GM12878 (cell line): ENCODE results near the gene CRYAA. TPM values are rescaled to one million over a fixed set of nuclear protein-coding genes. Genes with fewer than 3 reads are reported as not detected.

Experiments used
- ATAC-seq: fragments of 200-7000 bp; cut with Tn5 transposase; 3 replicates; pipeline ENCODE4 v1.9.1; 2020; ENCODE audit warnings: mild to moderate bottlenecking, moderate library complexity
- BruUV-seq: library from RNA; stranded (reverse); fragments of 400-500 nt; replicated peaks from 2 replicates; lab custom pipeline; 2021; lab: Mats Ljungman, UMichigan
- CTCF ChIA-PET: fragments of 300-600 bp; sonication (Branson Sonifier 250); formaldehyde crosslinking; extraction: SDS; loops from one replicate; lab custom pipeline; 2021; ENCODE audit warnings: inconsistent platforms; lab: Yijun Ruan, JAX
- POLR2A ChIA-PET: fragments of 350-600 bp; formaldehyde crosslinking; extraction: SDS; loops from one replicate; lab custom pipeline; 2021; ENCODE audit warnings: inconsistent platforms; lab: Charles Lee
- RAD21 ChIA-PET: fragments of 300-600 bp; sonication (Branson Sonifier 250); formaldehyde crosslinking; loops from one replicate; lab custom pipeline; 2023; ENCODE audit warnings: antibody characterized with exemption; ENCODE audit not compliant: unreplicated experiment; lab: Charles Lee
- SMC1A ChIA-PET: fragments of 300-600 bp; sonication (Branson Sonifier 250); formaldehyde crosslinking; loops from one replicate; lab custom pipeline; 2023; ENCODE audit not compliant: unreplicated experiment, uncharacterized antibody; lab: Charles Lee
- DNase-seq: peaks from one replicate; pipeline ENCODE4 v3.0.0-alpha.2; 2011; ENCODE audit warnings: low read depth, low spot score
- FAIRE-seq: peaks from 3 replicates; lab custom pipeline; 2011; peaks lifted over from hg19 to GRCh38; lab: Jason Lieb, UNC
- H2AFZ ChIP-seq: 2 replicates; pipeline ENCODE4 v1.6.0; 2011; ENCODE audit warnings: low read depth, low read length, control low read depth; ENCODE audit not compliant: control insufficient read depth
- H3K27ac ChIP-seq: 2 replicates; pipeline ENCODE4 v1.5.1; 2011; ENCODE audit warnings: control low read depth; ENCODE audit not compliant: control insufficient read depth, insufficient read depth
- H3K27me3 ChIP-seq, 2 experiments: replicated peaks in 1 of 2; 2 replicates each; pipeline versions ENCODE4 v1.6.0 to v1.6.1; 2011; ENCODE audit warnings: low read length in 1 of 2; ENCODE audit not compliant: control insufficient read depth in 2 of 2, insufficient read depth in 2 of 2
- H3K36me3 ChIP-seq, 2 experiments: 2 replicates each; pipeline ENCODE4 v1.5.1; 2011; ENCODE audit warnings: low read length in 1 of 2; ENCODE audit not compliant: control insufficient read depth in 2 of 2, insufficient read depth in 2 of 2
- H3K4me1 ChIP-seq: 2 replicates; pipeline ENCODE4 v1.6.1; 2011; ENCODE audit warnings: mild to moderate bottlenecking, low read length, moderate library complexity, mixed read lengths; ENCODE audit not compliant: control insufficient read depth, insufficient read depth
- H3K4me2 ChIP-seq: 2 replicates; pipeline ENCODE4 v1.6.0; 2011; ENCODE audit warnings: control low read depth; ENCODE audit not compliant: control insufficient read depth, insufficient read depth
- H3K4me3 ChIP-seq: fragments of 200-600 bp; sonication (generic); 2 replicates; pipeline ENCODE4 v1.5.1; 2016
- H3K79me2 ChIP-seq: 2 replicates; pipeline ENCODE4 v1.6.0; 2011; ENCODE audit warnings: low read length; ENCODE audit not compliant: control insufficient read depth, insufficient read depth
- H3K9ac ChIP-seq: 2 replicates; pipeline ENCODE4 v1.8.0; 2011; ENCODE audit warnings: low read length, control low read depth, mixed read lengths; ENCODE audit not compliant: control insufficient read depth, insufficient read depth
- H3K9me3 ChIP-seq: replicated peaks from 3 replicates; pipeline ENCODE4 v1.5.1; 2011; ENCODE audit warnings: mild to moderate bottlenecking, low read length; ENCODE audit not compliant: control insufficient read depth, insufficient read depth
- H4K20me1 ChIP-seq: 2 replicates; pipeline ENCODE4 v1.6.0; 2011; ENCODE audit not compliant: control insufficient read depth, insufficient read depth
- BCL11A ChIP-seq: IDR thresholded peaks from 2 replicates; pipeline ENCODE4 v1.6.1; 2011; ENCODE audit warnings: low read depth, low read length
- BCLAF1 ChIP-seq: fragments of 450-650 bp; IDR thresholded peaks from 2 replicates; pipeline ENCODE4 v1.6.1; 2017; ENCODE audit warnings: antibody characterized with exemption, mild to moderate bottlenecking, moderate library complexity
- BHLHE40 ChIP-seq, 2 experiments: fragments of 450-650 bp in 1 of 2; IDR thresholded peaks; 2 replicates each; pipeline ENCODE4 v1.6.1; 2011 to 2017; ENCODE audit warnings: low read depth in 2 of 2, borderline replicate concordance in 1 of 2, improper control_type of control experiment in 1 of 2, low read length in 1 of 2, mild to moderate bottlenecking in 1 of 2
- CBFB ChIP-seq: IDR thresholded peaks from 2 replicates; pipeline ENCODE4 v1.6.1; 2016; ENCODE audit warnings: antibody characterized with exemption, low read depth
- CHD2 ChIP-seq: IDR thresholded peaks from 2 replicates; pipeline ENCODE4 v1.6.1; 2011; ENCODE audit warnings: low read depth, low read length, improper control_type of control experiment, borderline replicate concordance
- FOXM1 ChIP-seq: IDR thresholded peaks from 2 replicates; pipeline ENCODE4 v1.6.1; 2012; ENCODE audit warnings: low read depth, mild to moderate bottlenecking, inconsistent platforms, low read length, moderate library complexity
- GABPA ChIP-seq: IDR thresholded peaks from 2 replicates; pipeline ENCODE4 v1.6.1; 2014; ENCODE audit warnings: antibody characterized with exemption, low read depth, mild to moderate bottlenecking, inconsistent platforms
- IRF3 ChIP-seq: fragments of 450-650 bp; IDR thresholded peaks from 2 replicates; pipeline ENCODE4 v1.6.1; 2014; ENCODE audit warnings: mild to moderate bottlenecking
- MEF2A ChIP-seq: IDR thresholded peaks from 2 replicates; pipeline ENCODE4 v1.6.1; 2011; ENCODE audit warnings: low read depth, mild to moderate bottlenecking, low read length, moderate library complexity; ENCODE audit not compliant: insufficient read depth
- MYB ChIP-seq: fragments of 150-350 bp; IDR thresholded peaks from 2 replicates; pipeline ENCODE4 v1.6.1; 2014; ENCODE audit warnings: mild to moderate bottlenecking, low read depth, low read length, borderline replicate concordance
- NFIC ChIP-seq: IDR thresholded peaks from 2 replicates; pipeline ENCODE4 v1.6.1; 2012; ENCODE audit warnings: low read depth, mild to moderate bottlenecking, inconsistent platforms, low read length, moderate library complexity
- NFYA ChIP-seq: IDR thresholded peaks from 2 replicates; pipeline ENCODE4 v1.6.1; 2011; ENCODE audit warnings: low read depth, mild to moderate bottlenecking, low read length, improper control_type of control experiment, borderline replicate concordance
- RAD51 ChIP-seq: fragments of 450-650 bp; IDR thresholded peaks from 2 replicates; pipeline ENCODE4 v1.6.1; 2016; ENCODE audit warnings: moderate library complexity, mild to moderate bottlenecking, inconsistent platforms
- SMAD1 ChIP-seq: fragments of 450-650 bp; IDR thresholded peaks from 2 replicates; pipeline ENCODE4 v1.6.1; 2018; ENCODE audit warnings: mild to moderate bottlenecking, low read depth; ENCODE audit not compliant: partially characterized antibody
- SPI1 ChIP-seq: IDR thresholded peaks from 2 replicates; pipeline ENCODE4 v1.6.1; 2011; ENCODE audit warnings: low read depth, mild to moderate bottlenecking, low read length, moderate library complexity, borderline replicate concordance; ENCODE audit not compliant: insufficient read depth
- SRF ChIP-seq, 2 experiments: IDR thresholded peaks; 2 replicates each; pipeline ENCODE4 v1.6.1; 2011; ENCODE audit warnings: low read depth in 2 of 2, low read length in 2 of 2, mild to moderate bottlenecking in 1 of 2, moderate library complexity in 1 of 2
- TBL1XR1 ChIP-seq: IDR thresholded peaks from 2 replicates; pipeline ENCODE4 v1.6.1; 2012; ENCODE audit warnings: low read depth, low read length, improper control_type of control experiment
- YBX1 ChIP-seq: fragments of 450-650 bp; IDR thresholded peaks from 2 replicates; pipeline ENCODE4 v1.6.1; 2016; ENCODE audit warnings: antibody characterized with exemption
- WGBS: methylation state at CpG from one replicate; pipeline ENCODE4 v1.1.6; 2016; ENCODE audit warnings: low lambda C conversion rate; ENCODE audit not compliant: insufficient replicate concordance, insufficient coverage; ENCODE audit errors: missing lambda C conversion rate; 5-methylcytosine and 5-hydroxymethylcytosine counted together
- in situ Hi-C: fragments of 300-500 bp; cut with MboI; formaldehyde crosslinking; loops from 9 replicates; pipeline ENCODE4 v1.14.3; 2018; ENCODE audit warnings: mixed read lengths
- intact Hi-C: fragments of 100-400 bp; cut with micrococcal nuclease; formaldehyde crosslinking; loops from one replicate; pipeline ENCODE4 v1.14.2; 2022; ENCODE audit not compliant: unreplicated experiment
- polyA plus RNA-seq, 11 experiments: library from polyadenylated mRNA; depleted of rRNA in 4 of 11; unstranded in 6 of 11; stranded (reverse) in 5 of 11; fragments of >200 nt; fragmentation: Nextera tagmentation in 4 of 11; fragmentation: Illumina TruSeq in 1 of 11; extraction: Ambion mirVana in 4 of 11; extraction: Trizol in 1 of 11; gene quantifications; 1 replicate in 1 of 11; 2 replicates in 10 of 11; pipeline versions ENCODE4 v1.2.1 to v1.2.3, GENCODE V29; 2011 to 2016; ENCODE audit warnings: inconsistent platforms in 2 of 11, missing spikeins in 2 of 11, low read depth in 1 of 11
- total RNA-seq, 4 experiments: library from RNA; depleted of rRNA in 3 of 4; stranded (reverse); fragments of >200 nt in 3 of 4; fragmentation: Illumina TruSeq in 1 of 4; extraction: Trizol in 1 of 4; gene quantifications; 2 replicates each; pipeline versions ENCODE4 v1.2.1 to v1.2.3, GENCODE V29; 2013 to 2021

Gene CRYAA
- total and polyA plus RNA-seq, 10 of the 15 experiments (the other 5 are each of a cell fraction or from before 2014, with no cell fraction given) = not detected

GRCh38 chr21:43211072-43211759 lies 42.4 kb downstream of the CRYAA start:
- no peak overlapping the region for H2AFZ ChIP-seq
- FAIRE-seq = no peak
- no peaks in the 10 kb centered on the region for H3K36me3 ChIP-seq
- no peak overlapping the region for H3K4me3 ChIP-seq
- ATAC-seq = peak; percentile 39; the same call in 2 of the 3 replicates
- DNase-seq = no peak
- ChIA-PET CTCF (no interaction called here), POLR2A (no interaction called here), SMC1A (interaction anchor here (0.9 kb wide), 1 partner anchor 63 kb away, joined by 3 read pairs; no protein-coding TSS in a partner anchor), RAD21 (no interaction called here)
- H4K20me1 ChIP-seq = no peaks in the 10 kb centered on the region
- no peak for TF ChIP-seq FOXM1
- no peak for TF ChIP-seq BHLHE40 (IDR thresholded peaks at IDR 0.05; ENCODE audit: borderline replicate concordance in 1 of 2, low read depth in 2 of 2, low read length in 1 of 2)
- no peak for TF ChIP-seq GABPA
- no peak for TF ChIP-seq IRF3
- TF ChIP-seq CHD2 = no peak
- no peak for TF ChIP-seq SMAD1
- no peak for TF ChIP-seq BCLAF1
- no peak for TF ChIP-seq SRF (IDR thresholded peaks at IDR 0.05; ENCODE audit: low read depth in 2 of 2, low read length in 2 of 2)
- TF ChIP-seq CBFB = no peak
- no peak for TF ChIP-seq NFYA
- TF ChIP-seq MYB = no peak
- no peak for TF ChIP-seq TBL1XR1
- no peak for TF ChIP-seq NFIC
- TF ChIP-seq RAD51 = no peak
- no peak for TF ChIP-seq SPI1
- TF ChIP-seq YBX1 = no peak
- no peak for TF ChIP-seq BCL11A
- no peak for TF ChIP-seq MEF2A
- in situ Hi-C loops = no loop called here
- H3K9ac ChIP-seq = no peak overlapping the region
- no peaks in the 10 kb centered on the region; the same call in 2 of the 3 replicates for H3K9me3 ChIP-seq
- intact Hi-C loops = no loop called here
- WGBS = 59% methylated on average over 21 of the region's 21 CpGs
- no peaks in the 10 kb centered on the region; a peak in 1 of 4 replicates for H3K27me3 ChIP-seq
- H3K4me2 ChIP-seq = no peak overlapping the region
- no peaks in the 10 kb centered on the region for H3K79me2 ChIP-seq
- H3K27ac ChIP-seq = no peak overlapping the region
- H3K4me1 ChIP-seq = no peaks in the 10 kb centered on the region
- BruUV-seq = no TSS peak
